HT-29 (cell line): ENCODE results near the gene UPK3A. TPM values are rescaled to one million over a fixed set of nuclear protein-coding genes. Genes with fewer than 3 reads are reported as not detected.
"Not testable (repeated sequence)": the region's sequence is repeated elsewhere in the genome, so short reads cannot be mapped to it uniquely, and the experiment has no call there.

Experiments used
- DNase-seq: peaks from one replicate; pipeline ENCODE4 v3.0.0-alpha.2; 2015; ENCODE audit warnings: low spot score
- total RNA-seq: library from RNA; depleted of rRNA; stranded (reverse); fragments of >200 nt; shearing (Covaris generic); gene quantifications from 2 replicates; pipeline ENCODE4 v1.2.3, GENCODE V29; 2014; rRNA removed

The UPK3A gene
- total RNA-seq, 1 experiment from 2014 or later, result 6.0 TPM

DNA sequence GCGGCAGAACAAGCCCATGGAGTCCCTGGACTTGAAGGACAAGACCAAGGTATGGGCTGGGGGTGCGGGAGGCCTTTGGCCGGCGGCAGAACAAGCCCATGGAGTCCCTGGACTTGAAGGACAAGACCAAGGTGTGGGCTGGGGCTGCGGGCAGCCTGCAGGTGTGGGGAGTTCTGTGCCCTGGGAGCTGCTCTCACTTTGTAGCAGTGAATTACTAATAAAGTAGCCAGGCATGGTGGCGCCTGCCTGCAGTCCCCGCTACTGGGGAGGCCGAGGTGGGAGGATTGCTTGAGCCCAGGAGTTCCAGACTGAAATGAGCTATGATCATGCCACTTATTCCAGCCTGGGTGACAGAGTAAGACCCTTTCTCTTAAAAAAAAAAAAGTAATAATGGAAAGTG, 43.5 kb downstream of the UPK3A start:
- DNase-seq, result not testable (repeated sequence)

DNA sequence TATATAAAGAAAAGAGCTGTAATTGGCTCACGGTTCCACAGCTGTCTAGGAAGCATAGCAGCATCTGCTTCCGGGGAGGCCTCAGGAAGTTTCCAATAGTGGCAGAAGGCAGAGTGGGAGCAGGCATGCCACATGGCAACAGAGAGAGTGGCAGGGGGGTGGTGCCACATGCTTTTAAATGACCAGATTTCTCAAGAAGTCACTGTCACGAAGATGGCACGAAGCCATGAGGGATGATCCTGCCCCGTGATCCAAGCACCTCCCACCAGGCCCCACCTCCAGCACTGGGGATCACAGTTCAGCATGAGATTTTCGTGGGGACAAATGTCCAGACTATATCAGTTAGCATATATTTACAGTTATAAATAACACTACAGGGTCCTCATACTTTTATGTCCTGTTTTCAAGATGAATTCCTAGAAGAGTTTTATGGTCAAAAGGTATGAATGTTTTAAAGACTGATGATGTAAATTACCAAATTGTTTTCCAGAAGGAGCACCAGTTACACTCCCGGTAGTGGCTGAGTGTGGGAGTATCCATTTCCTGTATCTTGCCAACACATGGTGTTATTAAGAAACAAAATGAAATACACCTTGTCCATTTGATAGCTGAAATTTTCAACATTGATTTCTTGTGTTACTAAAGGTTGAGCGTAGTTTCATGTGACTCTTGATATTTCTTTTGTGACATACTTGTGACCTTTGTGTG, 44.2 kb downstream of the UPK3A start:
- DNase-seq, result no peak

DNA sequence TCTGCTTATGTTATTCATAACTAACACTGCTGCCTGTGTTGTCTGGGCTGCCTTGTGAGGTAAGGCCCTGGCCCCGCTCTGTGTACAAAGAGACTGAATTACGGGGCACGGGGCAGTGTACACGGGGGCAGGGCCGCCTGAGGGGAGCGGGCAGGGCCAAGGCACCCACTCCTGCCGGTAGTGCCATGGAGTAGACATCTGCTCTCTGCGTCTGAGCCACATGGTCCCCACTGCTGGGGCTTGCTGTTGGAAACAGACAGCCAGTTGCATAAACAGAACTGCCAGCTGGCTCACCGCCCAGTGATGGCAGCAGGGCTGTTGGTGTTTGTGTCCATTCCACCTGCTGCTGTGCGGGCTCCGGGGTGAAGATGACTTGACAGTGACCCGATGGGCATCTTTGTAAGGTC, 44.8 kb downstream of the UPK3A start:
- DNase-seq, result no peak

DNA sequence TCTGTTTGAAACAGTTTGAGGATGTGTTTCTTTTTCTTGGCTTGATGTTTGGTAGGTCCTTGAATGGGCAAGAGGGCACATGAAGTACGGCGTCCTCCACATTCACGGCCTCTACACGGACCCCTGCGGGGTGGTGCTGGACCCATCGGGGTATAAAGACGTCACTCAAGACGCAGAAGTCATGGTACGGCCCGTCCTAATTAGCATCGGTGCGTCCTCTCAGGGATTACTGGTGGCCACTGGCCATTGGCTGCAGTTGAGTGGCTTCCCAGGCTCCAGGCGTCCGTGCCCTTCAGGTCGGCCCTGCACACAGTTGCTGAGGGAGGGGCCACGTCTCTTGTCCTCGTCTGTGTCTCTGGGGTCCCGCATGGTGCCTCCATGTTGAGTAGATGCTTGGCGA, 45.8 kb downstream of the UPK3A start:
- no peak for DNase-seq

DNA sequence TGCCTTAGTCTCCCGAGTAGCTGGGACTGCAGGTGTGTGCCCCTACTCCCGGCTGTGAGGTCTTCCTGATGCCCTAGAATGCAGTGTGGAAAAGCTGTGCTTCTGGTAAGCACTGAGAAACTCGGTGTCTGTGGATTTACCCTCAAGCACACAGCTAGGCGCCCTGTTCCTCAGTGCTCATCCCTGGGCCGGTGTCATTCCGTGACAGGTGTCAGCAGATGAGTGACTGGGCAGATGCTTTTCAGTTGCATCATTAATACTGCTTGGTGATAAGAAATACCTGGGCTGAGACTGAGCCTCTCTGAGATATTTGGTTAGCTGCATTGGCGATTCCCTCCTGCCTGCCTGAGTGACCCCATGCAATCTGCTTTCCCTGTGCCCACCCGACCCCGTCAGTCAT, 46.7 kb downstream of the UPK3A start:
- no peak for DNase-seq

DNA sequence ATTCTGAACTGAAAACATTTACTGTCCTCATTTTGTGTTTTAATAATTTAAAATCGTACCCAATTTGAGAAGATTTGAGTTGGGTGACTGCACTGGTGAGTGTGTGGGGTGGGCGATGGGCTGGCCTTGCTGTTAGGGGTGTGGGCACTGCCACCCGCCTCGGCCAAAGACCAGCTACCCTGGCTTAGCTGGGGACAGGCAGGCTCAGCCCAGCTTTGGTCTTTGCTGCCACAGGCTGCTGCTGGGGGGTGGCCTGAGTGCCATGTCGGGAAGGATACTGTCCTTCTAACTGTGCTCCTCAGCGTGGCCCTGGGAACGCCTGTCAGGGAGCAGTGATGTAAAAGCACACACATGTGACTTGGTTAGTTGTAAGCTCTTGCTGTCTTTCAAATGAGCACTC, 47.3 kb downstream of the UPK3A start:
- no peak for DNase-seq

DNA sequence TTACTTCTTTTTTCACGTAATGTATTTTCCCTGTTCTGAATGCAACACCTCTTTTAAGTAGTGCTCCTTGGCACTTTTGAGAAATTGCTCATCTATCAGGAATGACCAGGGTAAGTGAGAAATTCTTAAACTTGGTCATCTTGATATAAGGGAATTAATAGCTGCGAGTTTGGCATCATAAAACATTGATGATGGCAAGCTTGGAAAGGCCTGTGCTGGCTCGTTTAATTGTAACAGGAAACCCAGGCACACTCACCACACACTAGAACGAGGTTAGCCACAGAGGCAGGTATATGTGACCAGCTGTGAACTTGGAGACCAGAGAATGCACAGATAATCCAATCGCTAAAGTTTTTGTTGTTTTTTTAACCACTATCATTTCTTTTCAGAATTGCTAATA, 49.3 kb downstream of the UPK3A start:
- DNase-seq, result no peak

DNA sequence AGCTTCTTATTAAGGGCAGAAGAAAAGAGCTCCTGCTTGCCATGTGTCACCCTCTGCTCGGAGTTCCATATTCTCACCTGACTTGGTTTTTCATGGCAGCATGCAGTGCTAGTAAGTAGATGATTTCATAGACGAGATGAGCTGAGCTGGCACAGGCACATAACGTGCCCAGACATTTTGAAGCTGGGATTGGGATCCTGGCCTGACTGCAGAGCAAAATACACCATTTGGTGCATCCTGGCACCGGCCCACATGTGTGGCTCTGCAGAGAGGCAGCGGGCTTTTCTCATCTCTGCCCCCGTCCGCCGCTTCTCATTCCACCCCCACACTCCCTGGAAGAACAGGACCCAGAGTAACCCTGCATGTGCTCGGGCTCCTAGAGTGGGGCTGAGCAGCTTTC, 49.8 kb downstream of the UPK3A start:
- no peak for DNase-seq

DNA sequence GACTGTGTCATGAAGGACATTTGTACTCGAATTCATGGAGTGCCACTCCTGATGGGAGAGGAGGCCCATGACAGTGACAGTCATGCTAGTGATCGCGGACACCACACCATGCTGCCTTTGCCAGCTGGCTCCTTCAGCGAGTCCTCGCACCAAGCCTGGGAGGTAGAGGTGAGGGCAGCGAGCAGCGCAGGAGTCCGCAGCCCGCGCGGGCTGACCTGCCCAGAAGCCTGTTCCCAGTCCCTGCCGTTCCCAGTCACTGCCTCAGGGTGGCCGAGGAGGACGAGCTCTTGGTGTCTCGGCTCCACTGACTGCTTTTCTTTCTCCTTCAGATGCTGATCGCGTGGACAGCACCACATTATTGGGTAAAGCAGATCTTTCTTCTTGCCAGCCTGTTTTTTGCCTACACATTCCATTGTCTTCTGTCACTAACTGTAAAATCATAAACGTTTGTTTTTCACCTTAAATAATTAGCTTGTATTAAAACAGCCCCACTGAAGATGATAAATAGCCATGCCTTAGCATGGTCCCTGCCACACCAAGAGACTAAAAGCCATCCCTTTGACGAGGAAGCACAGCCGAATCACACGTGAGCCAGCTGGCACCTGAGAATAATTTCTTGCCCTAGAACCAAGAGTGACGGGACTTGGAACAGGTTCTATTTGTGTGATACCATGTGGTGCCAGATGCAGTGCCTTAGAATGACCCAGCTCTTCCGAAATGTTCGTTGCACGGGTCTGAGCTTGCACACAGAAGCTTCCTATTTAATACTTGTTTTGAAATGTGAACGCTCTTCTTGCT, 50.5 kb downstream of the UPK3A start:
- no peak for DNase-seq

DNA sequence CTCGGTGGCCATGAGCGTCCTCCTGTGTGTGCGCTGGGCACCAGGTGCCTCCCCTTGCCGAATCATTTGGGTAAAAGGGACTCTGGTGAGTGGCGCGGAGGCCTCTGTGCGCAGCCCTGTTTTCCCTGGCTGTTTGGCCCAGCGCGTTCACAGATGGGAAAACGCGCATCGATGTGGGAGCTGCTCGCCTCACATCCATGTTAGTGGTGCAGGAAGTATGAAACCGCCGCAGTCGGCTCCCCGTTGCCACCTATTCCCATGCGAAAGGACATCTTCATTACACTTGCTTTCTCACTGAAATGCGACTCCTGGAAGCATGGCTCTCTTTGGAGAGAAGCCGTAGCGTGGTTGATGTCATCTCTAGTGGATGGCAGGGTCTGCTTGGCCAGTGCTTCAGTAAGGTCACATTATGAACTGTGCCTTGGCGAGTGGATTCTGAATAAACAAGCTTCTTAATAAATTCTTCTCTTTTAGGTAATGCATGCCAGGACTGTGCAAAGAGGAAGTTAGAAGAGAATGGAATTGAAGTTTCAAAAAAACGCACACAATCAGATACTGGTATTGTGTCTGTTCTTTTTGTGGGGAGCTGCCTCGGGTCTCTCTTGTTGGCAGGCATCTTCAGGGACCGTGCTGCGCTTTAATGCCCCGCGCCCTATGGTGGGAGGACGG, 51.2 kb downstream of the UPK3A start:
- DNase-seq, result no peak

DNA sequence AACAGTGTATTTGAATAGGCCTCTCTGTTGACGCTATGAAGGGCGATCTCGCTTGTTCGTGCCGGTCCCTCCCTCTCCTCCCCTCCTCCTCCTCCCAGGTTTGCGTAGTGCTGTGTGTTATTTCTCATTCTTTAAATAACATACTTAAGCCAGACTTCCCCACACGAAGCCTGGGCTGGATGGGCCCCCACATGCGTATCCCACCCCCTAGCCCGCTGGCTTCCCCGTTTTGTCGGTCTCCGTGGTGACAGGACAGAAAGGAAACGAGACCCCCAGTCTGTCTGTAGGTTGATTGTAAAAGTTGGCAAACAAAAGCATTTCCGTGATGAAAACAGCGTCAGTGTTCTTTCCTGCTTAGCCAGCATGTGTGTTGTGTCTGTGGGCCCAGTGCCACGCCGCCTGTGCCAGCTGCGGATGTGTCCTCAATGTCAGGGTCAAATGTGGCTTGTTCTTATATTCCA, 52.3 kb downstream of the UPK3A start:
- DNase-seq, result no peak

DNA sequence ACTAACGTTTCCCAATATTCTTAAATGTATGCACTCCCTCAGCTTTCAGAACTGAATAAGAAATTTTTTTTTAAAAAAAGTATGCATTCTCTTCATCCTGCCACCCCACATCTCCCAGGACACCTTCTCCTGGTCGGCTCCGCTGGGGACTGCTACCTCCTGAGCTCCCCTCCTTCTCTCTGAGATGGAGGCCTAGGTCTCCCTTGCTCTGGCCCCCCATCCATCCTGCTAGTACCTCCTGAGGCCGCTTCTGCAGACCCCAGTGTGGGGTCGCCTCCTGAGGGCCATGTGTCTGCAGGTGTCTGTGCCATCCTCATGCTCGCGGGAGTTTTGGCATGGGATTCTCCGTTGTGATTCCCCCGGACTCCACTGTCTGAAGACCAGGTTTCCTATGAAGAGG, 52.8 kb downstream of the UPK3A start:
- no peak for DNase-seq

DNA sequence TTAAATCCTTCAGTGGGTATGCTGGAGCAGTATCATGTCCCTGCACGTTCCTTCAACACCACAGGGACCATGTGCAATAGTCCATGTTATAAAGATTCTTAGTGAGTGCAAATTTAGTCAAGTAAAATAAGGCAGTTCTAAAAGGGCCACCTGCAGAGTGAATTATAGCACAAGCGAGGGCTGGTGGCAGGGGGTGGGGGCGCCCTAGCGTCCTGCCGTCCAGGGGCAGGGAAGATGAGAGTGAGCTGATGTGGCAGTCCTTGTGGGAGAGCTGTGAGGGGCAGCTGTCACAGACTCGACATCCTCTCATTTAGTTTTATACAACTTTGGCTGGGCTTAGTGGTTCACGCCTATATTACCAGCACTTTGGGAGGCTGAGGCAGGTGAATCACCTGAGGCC, 54.0 kb downstream of the UPK3A start:
- DNase-seq, result no peak

DNA sequence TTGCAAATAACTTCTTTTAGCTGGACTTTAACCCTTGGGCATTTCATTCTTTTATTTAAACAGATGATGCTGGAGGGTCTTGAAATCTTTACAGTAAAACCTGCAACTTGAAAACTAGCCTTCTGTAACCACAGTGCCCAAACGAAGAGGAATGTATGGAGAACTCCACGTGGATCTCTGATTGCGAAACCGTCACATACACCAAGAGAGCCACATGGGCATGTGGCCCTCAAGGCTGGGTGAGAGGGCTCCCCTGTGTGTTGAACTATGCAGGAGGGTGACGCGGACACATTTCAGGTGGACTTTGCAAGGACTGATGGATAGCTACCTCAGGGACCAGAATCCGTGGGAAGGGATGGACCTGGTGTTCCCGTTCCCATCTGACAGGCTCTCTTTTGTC, 55.6 kb downstream of the UPK3A start:
- DNase-seq, result no peak

DNA sequence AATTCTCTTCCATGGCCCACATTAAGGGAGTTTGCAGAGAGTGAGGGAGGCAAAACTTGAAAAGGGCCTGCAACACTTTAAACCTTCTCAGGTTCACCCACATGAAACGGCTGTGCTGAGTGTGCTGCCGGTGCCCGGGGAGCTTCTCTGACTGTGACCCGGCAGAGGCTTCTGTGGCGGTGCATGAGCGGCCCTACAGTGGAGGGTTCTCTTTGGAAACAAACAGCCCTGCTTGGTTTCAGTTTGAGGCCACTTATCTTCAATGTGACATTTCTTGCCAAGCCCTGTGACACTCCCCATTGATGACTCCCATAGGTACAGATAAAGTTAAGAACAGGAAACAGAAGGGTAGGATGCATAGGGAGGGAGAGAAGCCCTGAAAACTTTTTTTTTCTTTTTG, 56.7 kb downstream of the UPK3A start:
- DNase-seq, result no peak

DNA sequence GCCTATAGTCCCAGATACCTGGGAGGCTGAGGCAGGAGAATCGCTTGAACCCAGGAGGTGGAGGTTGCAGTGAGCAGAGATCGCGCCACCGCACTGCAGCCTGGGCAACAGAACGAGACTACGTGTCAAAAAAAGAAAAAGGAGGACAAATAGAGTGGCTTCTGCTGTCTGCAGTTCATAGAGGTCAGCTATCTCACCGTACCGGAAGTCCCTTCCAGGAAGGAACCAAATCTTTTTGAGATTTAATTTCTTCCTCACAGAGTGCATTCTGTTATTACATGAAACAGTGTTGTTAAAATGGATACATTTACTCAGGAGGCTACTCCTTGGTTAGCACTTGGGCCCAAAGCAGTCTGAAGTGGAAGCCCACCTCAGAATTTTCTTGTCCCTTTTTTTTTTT, 58.4 kb downstream of the UPK3A start:
- DNase-seq, result no peak

DNA sequence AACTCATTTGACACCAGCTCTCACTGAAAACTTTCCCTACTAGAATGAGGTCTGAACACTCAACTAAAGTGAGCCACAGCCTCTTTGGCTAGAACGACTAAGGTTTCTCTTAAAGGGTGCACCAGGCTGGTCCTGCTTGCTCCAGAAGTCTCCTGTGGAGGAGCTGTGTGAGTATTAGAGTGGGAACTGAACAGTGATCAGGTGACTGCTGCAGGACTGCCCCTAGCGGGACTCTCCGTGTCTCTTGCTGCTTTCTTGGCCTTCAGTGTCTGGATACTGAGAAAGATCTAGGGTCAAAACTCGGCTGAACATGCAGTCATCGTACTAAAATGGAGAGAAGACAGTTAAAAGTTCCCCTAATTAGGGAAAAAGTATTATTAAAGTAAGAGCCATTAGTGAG, 59.6 kb downstream of the UPK3A start:
- DNase-seq, result no peak

Other genes with a start within 250 kb of the UPK3A start
- 70.9 and 121 TPM in 2 replicates for gene NUP50, start 121.0 kb upstream of the UPK3A start, total RNA-seq
- 43.2 and 49.0 TPM in 2 replicates for gene KIAA0930, start 44.1 kb upstream of the UPK3A start, total RNA-seq
- 31.0 and 45.4 TPM in 2 replicates for gene FAM118A, start 25.0 kb downstream of the UPK3A start, total RNA-seq
- not detected in 2 replicates for gene SMC1B, start 128.7 kb downstream of the UPK3A start, total RNA-seq
- gene RIBC2, start 128.7 kb downstream of the UPK3A start, total RNA-seq, result 3.5 and 6.4 TPM in 2 replicates
- gene FBLN1, start 217.9 kb downstream of the UPK3A start, total RNA-seq, result 0.43 and 0.63 TPM in 2 replicates